Medulla oblongata (tissue), 1 donor: ENCODE data around the gene PPP1R18.
A peak's percentile ranks its signal among the peaks of the same experiment; 100 is the strongest.
"Not testable (repeated sequence)": the region's sequence is repeated elsewhere in the genome, so short reads cannot be mapped to it uniquely, and the experiment has no call there.

Source experiments
- DNase-seq: peaks from one replicate; pipeline ENCODE4 v3.0.0-alpha.2; 2015; ENCODE audit errors: extremely low spot score

Gene PPP1R18

GRCh38 chr6:30666300-30666699 lies 20.1 kb downstream of the PPP1R18 start:
- not testable (repeated sequence) for DNase-seq

GRCh38 chr6:30664994-30665767 lies 21.3 kb downstream of the PPP1R18 start:
- DNase-seq = no peak

GRCh38 chr6:30657922-30658321 lies 28.5 kb downstream of the PPP1R18 start:
- DNase-seq = not testable (repeated sequence)

- no peak for DNase-seq
Measured at GRCh38 chr6:30657454-30657853, 29.0 kb downstream of the PPP1R18 start.

GRCh38 chr6:30656513-30656912 lies 29.9 kb downstream of the PPP1R18 start:
- DNase-seq = no peak

GRCh38 chr6:30655743-30656094 lies 30.7 kb downstream of the PPP1R18 start:
- no peak for DNase-seq

- DNase-seq = no peak
Measured at GRCh38 chr6:30654798-30655742, 31.4 kb downstream of the PPP1R18 start.

- no peak for DNase-seq
Measured at GRCh38 chr6:30651143-30651542, 35.3 kb downstream of the PPP1R18 start.

GRCh38 chr6:30647242-30648116 lies 39.0 kb downstream of the PPP1R18 start:
- DNase-seq = peak; percentile 69

- DNase-seq = peak; percentile 95
Measured at GRCh38 chr6:30646450-30647241, 39.8 kb downstream of the PPP1R18 start, which contains the start of gene C6orf136. Gene C6orf136, plus strand, starts transcription at chr6:30647133. Its CDS starts 99 bp downstream, at chr6:30647232.

- DNase-seq = no peak
Measured at GRCh38 chr6:30645989-30646388, 40.5 kb downstream of the PPP1R18 start.

GRCh38 chr6:30644769-30645168 lies 41.7 kb downstream of the PPP1R18 start:
- DNase-seq = no peak

GRCh38 chr6:30643656-30644055 lies 42.8 kb downstream of the PPP1R18 start:
- no peak for DNase-seq

GRCh38 chr6:30641048-30641447 lies 45.4 kb downstream of the PPP1R18 start:
- no peak for DNase-seq

- no peak for DNase-seq
Measured at GRCh38 chr6:30640481-30640880, 46.0 kb downstream of the PPP1R18 start.

- no peak for DNase-seq
Measured at GRCh38 chr6:30635834-30636233, 50.6 kb downstream of the PPP1R18 start.

GRCh38 chr6:30626484-30627366 lies 59.7 kb downstream of the PPP1R18 start, which contains the start of gene ATAT1:
Gene ATAT1, plus strand, starts transcription at chr6:30626874.
- DNase-seq = peak; percentile 89
